Vagina (tissue), 2 donors: Measurements from ENCODE around the gene TNK2.

Experiments used
- CTCF ChIP-seq, 3 experiments: fragments of 450-650 bp in 2 of 3; fragments of 200-600 bp in 1 of 3; sonication (generic) in 1 of 3; IDR thresholded peaks; one replicate each; pipeline ENCODE4 v1.5.1; 2017 to 2019; ENCODE audit warnings: antibody characterized with exemption in 3 of 3, mild to moderate bottlenecking in 2 of 3, moderate library complexity in 2 of 3
- POLR2A ChIP-seq, 2 donors: fragments of 450-650 bp; IDR thresholded peaks; one replicate each; pipeline ENCODE4 v1.6.1; 2017; ENCODE audit warnings: antibody characterized with exemption in 2 of 2, mild to moderate bottlenecking in 2 of 2, moderate library complexity in 2 of 2

GRCh38 chr3:195835791-195836190 lies 72.6 kb downstream of the TNK2 start:
- TF ChIP-seq POLR2A (IDR thresholded peaks at IDR 0.05) (no peak), CTCF (IDR thresholded peaks at IDR 0.05) (no peak)
